ENCODE data around the gene CDX1.

CDX1 gene

GRCh38 chr5:150166650-150167511 is at the start of gene CDX1:
Gene CDX1, plus strand, starts transcription at chr5:150166778. Its CDS starts 99 bp downstream, at chr5:150166877.
- no peak for DNase-seq

DNA sequence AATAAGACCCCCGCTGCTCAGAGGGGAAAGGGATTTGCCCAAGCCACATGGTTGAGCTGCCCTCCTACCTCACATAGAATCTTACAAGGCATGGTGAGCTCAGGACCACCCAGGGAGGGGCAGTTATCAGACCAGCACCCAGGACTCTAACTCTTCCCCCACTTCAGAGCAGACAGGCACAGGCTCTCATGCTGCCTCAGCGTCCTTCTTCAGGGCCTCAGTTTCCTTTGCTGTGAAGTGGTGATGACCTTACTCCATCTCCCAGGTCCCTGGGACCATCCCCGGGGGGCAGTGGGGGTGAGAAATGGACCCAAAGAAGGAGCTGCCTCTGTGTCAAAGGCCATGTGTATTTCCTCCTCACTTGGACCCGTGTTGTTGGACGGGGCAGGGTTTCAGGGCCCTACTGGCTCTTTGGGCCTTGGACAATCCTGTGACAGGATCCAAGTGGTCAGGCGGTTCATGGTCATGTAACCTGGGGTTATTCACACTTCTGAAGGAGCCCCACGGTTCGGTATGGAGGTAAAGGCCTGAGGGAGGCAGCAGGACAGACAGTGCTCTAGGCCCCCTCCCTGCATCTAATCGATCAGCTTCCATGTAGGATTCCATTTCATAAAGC is 48.5 kb upstream of the CDX1 start:
- no peak for DNase-seq

- DNase-seq = no peak
These were observed 47.9 kb upstream of the CDX1 start for GRCh38 chr5:150118561-150119229.

DNA sequence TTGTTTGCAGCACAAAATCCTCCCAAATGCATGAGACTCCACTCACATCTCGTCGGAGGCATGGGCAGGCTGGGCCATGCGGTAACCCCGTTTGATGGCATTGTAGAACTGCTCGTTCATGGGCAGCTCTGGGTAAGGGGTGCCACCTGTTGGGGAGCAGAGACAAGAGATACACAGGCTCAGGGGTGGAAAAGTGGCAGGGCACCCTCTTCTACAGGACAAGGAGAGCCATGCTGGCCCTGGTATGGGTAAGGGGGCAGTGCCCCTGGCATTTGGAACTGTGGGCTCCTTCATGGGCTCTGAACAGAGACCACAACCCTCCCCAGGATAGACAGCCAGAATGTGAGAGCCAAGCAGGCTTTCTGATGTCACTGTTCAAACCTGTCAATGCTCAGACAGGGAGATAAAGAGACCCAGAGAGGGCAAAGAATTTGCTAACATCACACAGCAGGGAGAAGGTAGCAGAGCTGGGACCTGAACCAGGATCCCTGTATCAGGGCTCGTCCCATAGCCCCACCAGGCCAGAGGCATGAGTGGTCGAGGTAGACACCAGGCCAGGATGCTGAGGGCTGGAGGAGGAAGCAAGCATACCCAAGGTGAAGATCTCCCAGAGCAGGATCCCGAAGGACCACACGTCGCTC is 47.0 kb upstream of the CDX1 start:
- DNase-seq = no peak

- no peak for DNase-seq
These were observed 46.5 kb upstream of the CDX1 start for GRCh38 chr5:150120062-150120441.

- no peak for DNase-seq
These were observed 45.7 kb upstream of the CDX1 start for GRCh38 chr5:150120617-150121447.

- DNase-seq = no peak
These were observed 45.0 kb upstream of the CDX1 start for GRCh38 chr5:150121448-150122157.

- peak; percentile 29 for DNase-seq
These were observed 44.4 kb upstream of the CDX1 start for GRCh38 chr5:150122158-150122510.

DNA sequence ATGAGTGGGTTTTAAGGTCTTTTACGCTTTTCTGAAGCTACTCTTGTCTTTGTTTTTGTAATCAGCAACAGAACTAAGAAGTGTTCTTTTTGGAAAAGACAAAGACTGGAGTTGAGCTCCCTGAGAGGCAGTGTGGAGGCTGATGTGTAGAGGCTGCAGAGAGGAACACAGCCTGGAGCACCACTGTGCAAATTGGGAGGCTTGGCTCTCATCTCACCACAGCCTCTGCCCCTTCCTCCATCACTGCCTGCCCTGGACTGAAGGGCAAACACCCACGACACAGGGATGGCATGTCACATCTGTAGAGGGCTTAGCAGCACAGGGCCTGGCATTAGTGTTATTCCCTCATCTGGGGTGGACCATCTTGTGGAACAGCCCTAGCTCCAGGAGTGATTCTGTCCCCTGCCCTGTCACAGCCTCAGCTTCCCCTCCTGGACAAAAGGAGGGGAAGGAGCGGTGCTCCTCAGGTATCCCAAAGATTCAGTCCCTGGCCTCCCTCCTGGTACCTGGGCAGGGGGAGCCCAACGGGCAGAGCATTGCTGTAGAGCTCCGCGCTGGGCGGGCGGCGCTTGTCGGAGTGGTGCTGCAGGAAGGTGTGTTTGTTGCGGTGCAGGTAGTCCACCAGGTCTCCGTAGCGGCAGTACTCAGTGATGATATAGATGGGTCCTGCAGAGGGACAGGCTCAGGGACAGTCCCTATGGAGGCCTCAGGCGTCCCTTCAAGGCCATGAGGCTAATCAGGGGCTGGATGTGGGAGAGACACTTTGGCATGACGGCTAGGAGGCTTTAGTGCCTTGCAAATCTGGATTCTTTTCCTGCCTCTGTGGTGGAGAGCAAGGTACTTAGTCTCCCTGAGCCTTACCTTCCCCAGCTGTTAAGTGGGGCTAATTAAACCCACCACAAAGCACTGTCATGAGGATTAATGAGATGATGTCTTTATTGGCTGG is 43.8 kb upstream of the CDX1 start:
- DNase-seq = no peak

DNA sequence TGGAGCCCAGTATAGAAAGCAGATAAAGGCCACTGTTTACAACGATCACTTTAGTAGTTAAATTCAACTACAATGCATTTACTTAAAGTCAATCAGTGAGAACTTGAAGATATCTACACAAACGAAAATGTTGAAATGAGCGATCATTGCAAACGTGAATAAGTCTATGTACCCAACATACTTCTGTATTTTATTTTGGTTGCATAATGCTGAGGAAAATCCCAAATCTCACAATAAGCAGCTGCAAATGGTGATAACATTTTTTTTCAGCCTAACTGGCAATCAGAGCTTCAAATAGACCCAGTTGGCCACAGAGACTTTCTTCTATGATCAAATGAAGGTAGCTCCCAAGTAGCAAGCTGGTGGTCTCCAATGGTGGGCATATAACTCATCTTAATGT is 43.0 kb upstream of the CDX1 start:
- no peak for DNase-seq

- DNase-seq = no peak
These were observed 42.4 kb upstream of the CDX1 start for GRCh38 chr5:150124111-150124557.

GRCh38 chr5:150124596-150124995 is 42.0 kb upstream of the CDX1 start:
- no peak for DNase-seq

- no peak for DNase-seq
These were observed 41.2 kb upstream of the CDX1 start for GRCh38 chr5:150125334-150125733.

DNA sequence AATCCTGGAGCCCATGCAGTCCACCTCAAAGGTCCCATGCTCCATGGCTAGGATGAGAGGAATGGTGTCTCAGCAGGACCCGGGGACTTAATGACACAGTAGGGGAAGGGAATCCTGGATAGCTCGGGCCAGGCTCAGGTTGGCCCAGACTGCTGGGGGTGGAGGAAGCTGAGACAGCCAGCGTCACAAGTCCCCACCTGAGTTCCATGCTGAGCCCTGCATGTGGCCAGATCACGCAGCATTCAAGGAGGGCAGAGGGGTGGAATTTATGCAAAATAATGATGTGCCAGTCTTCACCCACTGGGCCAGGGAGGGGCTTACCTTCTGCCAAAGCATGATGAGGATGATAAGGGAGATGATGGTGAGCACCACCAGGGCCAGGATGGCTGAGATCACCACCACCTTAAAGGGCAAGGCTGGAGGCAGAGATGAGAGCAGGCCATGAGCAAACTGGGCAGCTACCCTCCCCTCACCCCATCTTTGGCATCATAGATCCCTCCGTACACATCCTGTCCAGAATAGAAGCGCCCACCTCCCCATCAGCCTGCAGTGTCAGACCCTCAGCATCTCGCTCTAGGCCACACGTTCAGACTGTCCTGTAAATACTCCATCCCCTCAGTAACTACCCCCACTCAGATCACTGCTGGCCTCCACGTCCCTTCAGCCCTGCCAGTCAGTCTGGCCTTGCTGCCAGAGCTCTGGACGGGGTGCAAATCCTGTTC is 40.2 kb upstream of the CDX1 start:
- no peak for DNase-seq

- DNase-seq = no peak
These were observed 39.7 kb upstream of the CDX1 start for GRCh38 chr5:150126921-150127265.

DNA sequence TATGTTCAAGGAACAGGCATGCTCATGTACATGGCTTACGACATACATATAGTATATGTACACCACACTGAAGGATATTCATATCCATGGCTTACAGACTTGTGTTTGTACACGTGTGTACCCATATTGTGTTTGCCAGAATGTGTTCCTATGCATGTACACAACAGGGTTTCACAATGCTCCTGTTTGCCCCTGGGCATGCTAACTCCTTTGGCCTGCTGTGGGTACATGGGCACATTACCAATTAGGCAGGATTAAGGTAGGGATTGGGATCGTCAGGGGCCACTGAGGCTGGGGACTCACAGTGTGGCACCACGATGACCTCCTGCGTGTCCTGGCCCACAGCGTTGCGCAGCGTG is 37.1 kb upstream of the CDX1 start:
- no peak for DNase-seq

DNA sequence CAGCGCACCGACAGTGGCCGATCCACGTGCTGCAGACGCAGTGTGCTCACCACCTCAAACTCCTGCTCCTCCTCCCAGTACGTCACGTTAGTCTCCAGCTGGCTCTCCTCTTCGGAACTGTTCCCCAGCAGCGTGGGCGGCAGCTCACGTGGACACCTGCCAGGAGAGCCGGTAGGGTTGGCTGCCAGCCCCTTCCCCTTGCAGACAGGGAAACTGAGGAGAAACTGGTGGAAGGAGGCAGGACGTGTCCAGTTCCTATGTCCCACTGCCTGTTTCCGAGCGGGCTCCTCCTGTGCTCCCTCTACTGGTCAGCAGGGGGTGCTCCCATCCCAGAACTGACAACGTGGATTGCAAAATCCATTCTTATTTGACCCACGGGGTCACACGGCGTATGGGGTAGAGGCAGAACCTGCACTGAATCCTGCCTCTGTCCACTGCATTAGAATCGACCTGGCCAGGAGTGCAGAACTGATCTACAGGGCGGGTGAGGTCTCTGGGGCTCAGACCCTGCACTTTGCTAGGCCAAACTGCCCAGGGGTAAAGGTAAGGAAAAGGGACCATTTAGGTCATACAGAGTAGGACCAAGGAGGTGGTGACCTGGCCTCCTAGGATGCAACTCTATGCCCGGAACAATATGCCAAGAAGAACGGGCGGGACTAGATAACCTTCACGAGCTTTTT is 36.6 kb upstream of the CDX1 start:
- DNase-seq = peak; percentile 29

GRCh38 chr5:150130493-150130922 is 36.1 kb upstream of the CDX1 start:
- DNase-seq = no peak

GRCh38 chr5:150131461-150131860 is 35.1 kb upstream of the CDX1 start:
- no peak for DNase-seq
